K562 (cell line): ENCODE results near the gene ELF3. TPM values are rescaled to one million over a fixed set of nuclear protein-coding genes. Genes with fewer than 3 reads are reported as not detected.

ENCODE experiments used
- CBX5 ChIP-seq: IDR thresholded peaks from 2 replicates; pipeline ENCODE4 v1.6.1; 2014; ENCODE audit warnings: low read depth, borderline replicate concordance
- KDM2B ChIP-seq: fragments of 250-450 bp; sonication (Bioruptor Pico); IDR thresholded peaks from 2 replicates; pipeline ENCODE4 v1.8.0; 2021; ENCODE audit warnings: mild to moderate bottlenecking, moderate library complexity
- MLX ChIP-seq, 2 experiments: fragments of 450-650 bp in 1 of 2; sonication (generic) in 1 of 2; formaldehyde crosslinking; conservative IDR thresholded peaks; 2 replicates each; pipeline versions ENCODE4 v1.4.0 to v1.8.1; 2020 to 2022; ENCODE audit warnings: mild to moderate bottlenecking in 1 of 2, missing genetic modification reagents in 1 of 2
- NFATC3 ChIP-seq: fragments of 450-650 bp; IDR thresholded peaks from 2 replicates; pipeline ENCODE4 v1.6.1; 2017; ENCODE audit warnings: mild to moderate bottlenecking
- PKNOX1 ChIP-seq: fragments of 450-650 bp; IDR thresholded peaks from 2 replicates; pipeline ENCODE4 v1.6.1; 2016
- PTBP1 ChIP-seq: fragments of 200-400 bp; formaldehyde crosslinking; IDR thresholded peaks from 2 replicates; pipeline ENCODE4 v1.6.1; 2017; ENCODE audit warnings: low read depth, low read length
- RBM22 ChIP-seq: fragments of 200-400 bp; formaldehyde crosslinking; IDR thresholded peaks from 2 replicates; pipeline ENCODE4 v1.6.1; 2018; ENCODE audit warnings: low read length, low read depth; ENCODE audit not compliant: poor library complexity, severe bottlenecking
- RFX1 ChIP-seq: fragments of 450-650 bp; IDR thresholded peaks from 2 replicates; pipeline ENCODE4 v1.6.1; 2016; ENCODE audit warnings: mild to moderate bottlenecking, moderate library complexity
- SMARCB1 ChIP-seq: IDR thresholded peaks from 2 replicates; pipeline ENCODE4 v1.6.1; 2011; ENCODE audit warnings: improper control_type of control experiment, low read depth; ENCODE audit not compliant: insufficient read length
- SUPT5H ChIP-seq: fragments of 450-650 bp; IDR thresholded peaks from 2 replicates; pipeline ENCODE4 v1.6.1; 2016
- TBP ChIP-seq: optimal IDR thresholded peaks from 2 replicates; pipeline ENCODE3; 2011; ENCODE audit warnings: low read depth, low read length, improper control_type of control experiment
- TRIM24 ChIP-seq, 2 experiments: fragments of 450-650 bp; IDR thresholded peaks; 2 replicates each; pipeline ENCODE4 v1.6.1; 2016
- USF2 ChIP-seq: sonication (generic); formaldehyde crosslinking; IDR thresholded peaks from 2 replicates; pipeline ENCODE4 v1.5.0; 2020; ENCODE audit warnings: missing genetic modification reagents
- ZBTB40 ChIP-seq, 2 experiments: fragments of 450-650 bp in 1 of 2; sonication (generic) in 1 of 2; formaldehyde crosslinking in 1 of 2; IDR thresholded peaks; 2 replicates each; pipeline versions ENCODE4 v1.7.1 to v1.9.0; 2016 to 2022; ENCODE audit warnings: inconsistent platforms in 1 of 2, mild to moderate bottlenecking in 1 of 2, missing genetic modification reagents in 1 of 2
- ZNF133 ChIP-seq: fragments of 250-450 bp; sonication (Bioruptor Pico); IDR thresholded peaks from 2 replicates; pipeline ENCODE4 v1.4.0; 2020; ENCODE audit warnings: mild to moderate bottlenecking
- ZNF696 ChIP-seq: fragments of 250-450 bp; sonication (Bioruptor Pico); conservative IDR thresholded peaks from 2 replicates; pipeline ENCODE4 v1.4.0; 2020; ENCODE audit warnings: mild to moderate bottlenecking, moderate library complexity
- ZNF830 ChIP-seq: fragments of 250-450 bp; sonication (Bioruptor Pico); IDR thresholded peaks from 2 replicates; pipeline ENCODE4 v1.5.0; 2021; ENCODE audit warnings: mild to moderate bottlenecking
- polyA plus RNA-seq, 8 experiments: library from polyadenylated mRNA; depleted of rRNA in 4 of 8; stranded (reverse) in 5 of 8; unstranded in 3 of 8; fragments of >200 nt; fragmentation: Nextera tagmentation in 2 of 8; fragmentation: Illumina TruSeq in 1 of 8; extraction: Ambion mirVana in 2 of 8; extraction: Trizol in 1 of 8; gene quantifications; 2 replicates each; pipeline versions ENCODE4 v1.2.1 to v1.2.3, GENCODE V29; 2011 to 2014; ENCODE audit warnings: inconsistent platforms in 1 of 8, missing spikeins in 1 of 8
- total RNA-seq, 7 experiments: library from RNA; depleted of rRNA in 6 of 7; stranded (reverse); fragments of >200 nt in 6 of 7; fragmentation: Illumina TruSeq in 2 of 7; extraction: Trizol in 2 of 7; gene quantifications; 2 replicates each; pipeline versions ENCODE4 v1.2.1 to v1.2.3, GENCODE V29; 2011 to 2021; ENCODE audit warnings: low replicate concordance in 1 of 7

ELF3 gene
- total and polyA plus RNA-seq, 9 of the 15 experiments (the other 6 are each of a cell fraction or from before 2014, with no cell fraction given): 0.03 to 1.2 (median 0.07) TPM; not detected in 4

GRCh38 chr1:202009326-202010179, 834 bp upstream of the ELF3 start (continued):
- TF ChIP-seq MLX (CRISPR knock-in tag; conservative IDR thresholded peaks at IDR 0.05): no peak
- no peak for TF ChIP-seq SUPT5H
- no peak for TF ChIP-seq ZBTB40 (IDR thresholded peaks at IDR 0.05)
- no peak for TF ChIP-seq ZBTB40 (CRISPR knock-in tag; IDR thresholded peaks at IDR 0.05)
- TF ChIP-seq SMARCB1: no peak
- TF ChIP-seq ZNF696 (CRISPR knock-in tag): no peak
- no peak for TF ChIP-seq RBM22
- TF ChIP-seq PTBP1: no peak
- TF ChIP-seq PKNOX1: peak; percentile 68
- TF ChIP-seq NFATC3: no peak
- no peak for TF ChIP-seq ZNF830 (CRISPR knock-in tag)
- no peak for TF ChIP-seq ZNF133
- no peak for TF ChIP-seq KDM2B (CRISPR knock-in tag)
- TF ChIP-seq TBP: no peak
- TF ChIP-seq TRIM24 (IDR thresholded peaks at IDR 0.05): no peak
- TF ChIP-seq CBX5: no peak
- no peak for TF ChIP-seq RFX1
- no peak for TF ChIP-seq USF2 (CRISPR knock-in tag)
